Measurements from ENCODE around the gene ZNF546.

ZNF546 gene

DNA sequence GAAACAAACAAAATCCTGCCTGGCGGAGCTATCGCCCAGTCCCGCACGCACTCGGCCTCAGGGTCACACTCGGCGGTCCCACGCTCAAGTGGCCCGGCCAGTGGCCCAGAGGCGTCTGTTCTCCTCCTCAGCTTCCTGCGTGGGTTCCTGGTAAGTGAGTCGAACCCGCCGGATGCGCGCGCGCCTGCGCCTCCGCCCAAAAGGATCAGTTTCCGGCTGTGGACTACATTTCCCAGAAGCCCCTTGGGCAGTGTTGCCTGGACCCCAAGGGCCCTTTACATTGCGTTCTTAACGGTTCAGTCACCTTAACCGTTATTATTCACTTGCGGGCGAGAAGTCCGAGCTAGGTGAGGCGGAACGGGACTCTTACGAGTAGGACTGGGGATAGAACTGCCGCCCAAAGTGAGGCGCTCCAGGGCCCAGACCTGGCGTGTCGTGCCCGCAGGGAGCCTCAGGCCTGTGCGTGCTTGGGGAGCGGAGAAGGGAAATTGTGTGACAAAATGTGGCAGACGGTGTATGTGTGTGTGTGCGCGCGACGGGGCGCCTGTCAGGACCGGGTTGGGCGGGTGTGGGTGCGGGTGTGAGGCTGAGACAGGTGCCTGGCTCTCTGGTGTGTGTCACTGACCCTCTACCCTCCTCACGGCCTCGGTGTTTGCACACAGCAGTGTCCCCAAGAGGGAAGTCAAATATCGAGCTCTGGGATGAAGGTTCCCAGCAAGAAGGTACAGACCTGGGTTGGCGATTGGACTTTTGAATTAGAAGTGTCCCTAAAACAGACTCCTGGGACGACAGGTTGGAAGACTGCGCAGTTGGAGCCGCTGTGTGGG, at the start of gene ZNF546:
ZNF546 (plus strand) TSS at position 250 of the 827 bp plus-strand sequence. CDS start 1,267 bp downstream, outside the sequence.
- H3K27me3 ChIP-seq (ENCODE audit: insufficient read depth, low read depth) = no peaks in the 10 kb centered on the region
- H3K4me2 ChIP-seq = peak within 1 kb of the TSS; percentile 95
- peak within 1 kb of the TSS; percentile 74 for H3K9ac ChIP-seq
- TF ChIP-seq, protein P1, sequence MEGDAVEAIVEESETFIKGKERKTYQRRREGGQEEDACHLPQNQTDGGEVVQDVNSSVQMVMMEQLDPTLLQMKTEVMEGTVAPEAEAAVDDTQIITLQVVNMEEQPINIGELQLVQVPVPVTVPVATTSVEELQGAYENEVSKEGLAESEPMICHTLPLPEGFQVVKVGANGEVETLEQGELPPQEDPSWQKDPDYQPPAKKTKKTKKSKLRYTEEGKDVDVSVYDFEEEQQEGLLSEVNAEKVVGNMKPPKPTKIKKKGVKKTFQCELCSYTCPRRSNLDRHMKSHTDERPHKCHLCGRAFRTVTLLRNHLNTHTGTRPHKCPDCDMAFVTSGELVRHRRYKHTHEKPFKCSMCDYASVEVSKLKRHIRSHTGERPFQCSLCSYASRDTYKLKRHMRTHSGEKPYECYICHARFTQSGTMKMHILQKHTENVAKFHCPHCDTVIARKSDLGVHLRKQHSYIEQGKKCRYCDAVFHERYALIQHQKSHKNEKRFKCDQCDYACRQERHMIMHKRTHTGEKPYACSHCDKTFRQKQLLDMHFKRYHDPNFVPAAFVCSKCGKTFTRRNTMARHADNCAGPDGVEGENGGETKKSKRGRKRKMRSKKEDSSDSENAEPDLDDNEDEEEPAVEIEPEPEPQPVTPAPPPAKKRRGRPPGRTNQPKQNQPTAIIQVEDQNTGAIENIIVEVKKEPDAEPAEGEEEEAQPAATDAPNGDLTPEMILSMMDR (conservative IDR thresholded peaks at IDR 0.05; ENCODE audit: low read depth, low read length) = no peak
- peak within 1 kb of the TSS; percentile 68 for H3K4me3 ChIP-seq (IDR thresholded peaks at IDR 0.05; ENCODE audit: insufficient read depth, low read depth, low read length)
- peaks cover 18% of the 10 kb centered on the region; the same call in 1 of the 2 replicates for H3K79me2 ChIP-seq (ENCODE audit: insufficient read depth, low read depth)
- H3K36me3 ChIP-seq (ENCODE audit: insufficient read depth) = no peaks in the 10 kb centered on the region; the same call in 1 of the 2 replicates
- H3K27ac ChIP-seq = peak within 1 kb of the TSS; percentile 65
- peak within 1 kb of the TSS; percentile 99 for H2AFZ ChIP-seq (ENCODE audit: low read depth)
- H4K20me1 ChIP-seq (ENCODE audit: insufficient read depth) = no peaks in the 10 kb centered on the region
- peaks cover 15% of the 10 kb centered on the region for H3K4me1 ChIP-seq (ENCODE audit: low read depth, poor library complexity, severe bottlenecking)

DNA sequence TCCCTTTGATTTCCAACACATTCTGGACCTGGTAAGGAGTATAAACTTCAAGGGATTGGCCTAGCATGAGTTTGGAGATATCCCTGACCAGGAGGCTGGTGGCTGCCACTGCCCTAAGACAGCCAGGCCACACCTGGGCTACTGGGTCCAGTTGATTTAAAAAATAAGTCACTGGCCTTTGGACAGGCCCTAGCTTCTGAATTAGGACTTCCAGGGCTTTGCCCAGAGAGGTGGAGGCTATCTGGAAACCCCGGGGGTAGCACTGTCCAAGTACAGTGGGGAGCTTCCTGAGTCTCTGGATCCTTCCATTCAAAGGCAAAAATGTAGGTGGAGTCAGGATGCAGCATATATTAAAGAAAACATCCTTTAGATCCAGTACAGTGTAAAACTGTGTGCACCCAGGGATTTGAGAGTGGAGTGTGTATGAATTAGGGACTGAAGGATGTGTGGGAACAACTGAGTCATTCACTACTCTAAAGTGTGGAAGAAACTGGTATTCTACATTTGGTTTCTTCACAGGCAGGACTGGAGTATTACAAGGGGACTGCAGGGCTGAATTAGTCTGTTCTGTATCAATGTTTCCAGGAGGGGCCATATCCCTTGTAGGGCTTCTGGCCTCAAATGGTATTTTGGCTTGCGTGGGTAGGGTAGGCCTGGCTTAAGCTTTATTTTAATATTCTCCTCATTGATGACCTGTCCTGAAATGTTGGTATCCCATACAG, 47.7 kb upstream of the ZNF546 start:
- H3K79me2 ChIP-seq (ENCODE audit: insufficient read depth, low read depth) = no peaks in the 10 kb centered on the region
- H3K4me2 ChIP-seq = no peak overlapping the region
- TF ChIP-seq, protein P1 (conservative IDR thresholded peaks at IDR 0.05; ENCODE audit: low read depth, low read length) = no peak
- H2AFZ ChIP-seq (ENCODE audit: low read depth) = no peak overlapping the region
- no peaks in the 10 kb centered on the region for H3K36me3 ChIP-seq (ENCODE audit: insufficient read depth)
- H3K4me3 ChIP-seq (IDR thresholded peaks at IDR 0.05; ENCODE audit: insufficient read depth, low read depth, low read length) = no peak overlapping the region
- H3K27ac ChIP-seq = no peak overlapping the region
- peaks cover 18% of the 10 kb centered on the region for H3K4me1 ChIP-seq (ENCODE audit: low read depth, poor library complexity, severe bottlenecking)
- no peaks in the 10 kb centered on the region for H4K20me1 ChIP-seq (ENCODE audit: insufficient read depth)
- no peaks in the 10 kb centered on the region for H3K27me3 ChIP-seq (ENCODE audit: insufficient read depth, low read depth)
- H3K9ac ChIP-seq = no peak overlapping the region

DNA sequence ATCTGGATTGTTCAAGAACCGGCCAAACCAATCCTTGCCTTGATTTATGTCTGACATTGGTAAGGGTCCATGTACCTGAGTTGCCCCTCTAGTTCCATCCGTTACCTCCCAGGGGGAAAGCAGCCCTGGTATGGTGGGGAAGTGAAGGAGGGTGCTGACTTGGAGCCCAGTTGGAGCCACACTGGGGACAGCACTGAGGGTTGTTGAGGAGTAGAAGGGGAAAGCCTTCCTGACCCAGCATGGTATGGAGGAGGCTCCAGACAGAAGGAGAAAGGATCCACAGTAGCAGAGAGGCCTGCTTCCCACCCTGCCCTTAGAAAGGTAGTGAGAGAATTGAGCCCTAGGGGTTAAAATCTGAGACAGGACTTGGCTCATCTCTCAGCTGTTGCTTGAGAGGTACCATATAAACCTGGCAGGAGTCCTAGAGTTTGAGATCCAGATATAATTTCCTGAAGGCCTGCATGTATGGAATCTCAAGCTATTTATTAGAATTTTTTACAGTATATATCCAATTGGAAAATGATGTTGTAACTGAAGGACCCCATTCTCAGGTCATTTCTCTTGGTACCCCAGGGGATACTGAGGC, 45.7 kb upstream of the ZNF546 start:
- H3K9ac ChIP-seq = no peak overlapping the region
- H3K27me3 ChIP-seq (ENCODE audit: insufficient read depth, low read depth) = no peaks in the 10 kb centered on the region
- H3K4me1 ChIP-seq (ENCODE audit: low read depth, poor library complexity, severe bottlenecking) = peaks cover 19% of the 10 kb centered on the region
- H3K79me2 ChIP-seq (ENCODE audit: insufficient read depth, low read depth) = no peaks in the 10 kb centered on the region
- H3K36me3 ChIP-seq (ENCODE audit: insufficient read depth) = no peaks in the 10 kb centered on the region
- H3K27ac ChIP-seq = no peak overlapping the region
- no peaks in the 10 kb centered on the region for H4K20me1 ChIP-seq (ENCODE audit: insufficient read depth)
- H3K4me2 ChIP-seq = no peak overlapping the region
- no peak overlapping the region for H2AFZ ChIP-seq (ENCODE audit: low read depth)
- H3K4me3 ChIP-seq (IDR thresholded peaks at IDR 0.05; ENCODE audit: insufficient read depth, low read depth, low read length) = no peak overlapping the region
- TF ChIP-seq, protein P1 (conservative IDR thresholded peaks at IDR 0.05; ENCODE audit: low read depth, low read length) = no peak

DNA sequence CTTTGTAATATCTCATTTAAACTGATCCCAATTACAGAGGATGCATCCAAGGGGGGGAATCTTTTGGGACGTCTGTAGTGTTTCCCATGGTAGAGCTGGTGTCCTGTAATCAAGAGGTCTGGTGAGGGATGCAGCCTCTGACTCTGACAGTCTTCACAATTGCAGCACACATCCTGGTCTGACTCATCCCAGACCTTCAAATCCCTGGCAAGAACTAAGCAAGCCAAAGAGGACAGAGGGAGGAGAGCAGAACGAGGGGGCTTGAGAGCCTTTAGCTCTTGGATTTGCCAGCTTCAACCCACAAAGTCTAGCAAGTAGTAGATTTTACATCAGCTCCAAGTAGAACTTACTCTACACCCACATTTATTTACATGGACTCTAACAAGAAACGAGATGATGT, 45.2 kb upstream of the ZNF546 start:
- Histone ChIP-seq H4K20me1 (ENCODE audit: insufficient read depth) (no peaks in the 10 kb centered on the region), H3K4me2 (no peak overlapping the region), H3K4me3 (IDR thresholded peaks at IDR 0.05; ENCODE audit: insufficient read depth, low read depth, low read length) (no peak overlapping the region), H3K27ac (no peak overlapping the region), H3K4me1 (ENCODE audit: low read depth, poor library complexity, severe bottlenecking) (peaks cover 19% of the 10 kb centered on the region), H3K36me3 (ENCODE audit: insufficient read depth) (no peaks in the 10 kb centered on the region), H2AFZ (ENCODE audit: low read depth) (no peak overlapping the region), H3K9ac (no peak overlapping the region), H3K79me2 (ENCODE audit: insufficient read depth, low read depth) (no peaks in the 10 kb centered on the region), H3K27me3 (ENCODE audit: insufficient read depth, low read depth) (no peaks in the 10 kb centered on the region)
- TF ChIP-seq, protein P1 (conservative IDR thresholded peaks at IDR 0.05; ENCODE audit: low read depth, low read length) = no peak
